UCSD-AML1 (cell line): ENCODE measurements around the gene COL6A5.

Source experiments
- DNase-seq: peaks from one replicate; lab custom pipeline; 2025; ENCODE audit not compliant: unreplicated experiment; lab: John Stamatoyannopoulos, UW

COL6A5 gene

DNA sequence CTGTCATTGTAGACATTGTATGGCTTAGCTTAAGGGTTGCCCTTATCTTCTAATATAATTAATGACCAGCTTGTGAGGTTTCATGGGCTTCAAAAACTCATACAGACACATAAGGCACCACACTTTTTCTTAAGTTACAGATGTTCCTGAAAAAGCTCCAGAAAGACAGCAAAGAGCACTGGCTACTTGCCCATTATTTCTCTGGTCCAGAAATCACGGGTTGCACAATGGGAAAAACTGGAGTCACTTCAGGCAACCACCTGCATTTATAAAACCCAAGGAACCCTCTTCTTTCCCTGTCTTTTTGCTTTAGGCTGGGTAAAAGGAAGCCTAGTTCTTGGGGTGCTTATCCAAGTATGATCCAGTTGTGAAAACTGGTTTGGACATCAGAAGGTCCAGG, 169.2 kb downstream of the COL6A5 start:
- no peak for DNase-seq

DNA sequence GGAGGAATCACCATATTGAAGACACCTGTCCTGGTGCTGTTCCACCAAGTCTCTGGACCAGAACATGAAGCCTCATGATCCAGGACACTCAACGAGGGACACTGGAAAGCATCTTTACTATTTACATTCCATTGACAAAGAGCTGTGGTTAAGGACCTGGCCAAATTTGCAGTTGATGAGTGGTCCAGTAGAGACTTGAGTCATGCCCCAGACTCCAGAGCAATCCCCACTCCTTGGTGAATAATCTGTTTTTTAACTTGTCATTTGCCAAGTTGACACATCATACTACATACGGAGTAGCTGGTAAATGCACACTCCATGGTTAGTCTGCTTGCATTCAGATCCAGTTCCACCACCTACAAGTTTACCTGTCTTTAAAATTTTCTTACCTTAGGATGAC, 170.3 kb downstream of the COL6A5 start:
- no peak for DNase-seq

DNA sequence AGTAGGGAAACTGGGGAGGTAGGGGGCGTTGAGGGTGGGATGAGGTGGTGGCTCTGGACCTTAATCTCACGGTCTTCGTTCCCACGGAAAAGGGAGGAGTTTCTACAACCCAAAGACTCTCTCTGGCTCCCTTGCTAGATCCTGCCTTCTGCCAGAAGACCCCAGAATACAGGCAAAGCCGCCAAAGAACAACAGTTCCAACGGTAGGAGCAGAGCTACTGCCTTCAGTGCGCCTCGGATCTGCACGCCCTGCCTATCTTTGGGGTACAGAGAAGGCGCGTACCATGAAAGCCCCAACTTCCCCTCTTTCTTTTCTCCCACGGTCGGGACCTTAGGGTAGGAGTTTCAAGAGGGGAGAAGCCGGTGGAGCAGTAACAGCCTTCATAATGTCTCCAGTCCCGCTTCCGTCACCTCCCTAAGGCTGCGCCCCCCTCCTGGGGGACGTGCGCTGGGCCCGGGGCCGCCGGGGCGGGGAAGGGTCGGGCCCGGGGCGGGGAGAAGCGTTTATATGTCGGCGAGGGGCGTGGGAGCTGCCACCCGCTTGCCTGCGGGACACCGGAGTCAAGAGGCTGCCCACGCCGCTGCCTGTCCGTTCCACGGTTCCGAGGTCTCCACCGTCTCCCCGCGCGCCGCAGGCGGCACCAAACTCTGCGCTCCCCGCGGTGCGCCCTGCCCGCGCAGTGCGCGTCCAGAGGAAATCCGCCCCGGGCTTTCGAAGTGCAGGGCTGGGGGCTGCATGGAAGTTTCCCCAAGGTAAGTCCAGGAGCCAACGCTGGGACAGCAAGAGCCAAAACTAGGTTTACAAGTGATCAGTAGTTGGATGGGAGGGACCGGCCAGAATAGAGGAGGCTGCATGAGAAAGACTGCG, 171.4 kb downstream of the COL6A5 start, which contains the start of gene COL6A6:
TSS of gene COL6A6 (plus strand) at position 533 of the 868 bp plus-strand sequence. CDS start 43,188 bp downstream, outside the sequence.
- no peak for DNase-seq

DNA sequence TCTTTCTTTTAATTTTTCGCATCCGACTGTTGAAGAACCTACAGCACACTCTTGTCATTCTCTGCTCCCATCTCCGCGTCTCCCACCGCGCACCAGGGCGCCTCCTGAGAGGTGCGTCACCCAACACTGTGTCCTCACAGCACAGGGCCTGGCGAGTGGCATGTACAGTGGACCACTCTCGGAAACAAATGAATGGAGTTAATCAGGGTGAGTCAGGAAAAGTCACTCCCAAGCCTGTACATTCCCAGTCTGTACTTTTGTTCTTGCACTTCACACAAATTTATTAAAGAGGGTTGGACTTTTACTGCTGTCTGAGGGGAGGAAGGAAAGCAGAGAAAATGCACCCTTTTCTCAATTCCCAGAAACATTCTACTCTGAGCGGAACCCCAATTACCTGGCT, 172.1 kb downstream of the COL6A5 start:
- DNase-seq, result no peak

DNA sequence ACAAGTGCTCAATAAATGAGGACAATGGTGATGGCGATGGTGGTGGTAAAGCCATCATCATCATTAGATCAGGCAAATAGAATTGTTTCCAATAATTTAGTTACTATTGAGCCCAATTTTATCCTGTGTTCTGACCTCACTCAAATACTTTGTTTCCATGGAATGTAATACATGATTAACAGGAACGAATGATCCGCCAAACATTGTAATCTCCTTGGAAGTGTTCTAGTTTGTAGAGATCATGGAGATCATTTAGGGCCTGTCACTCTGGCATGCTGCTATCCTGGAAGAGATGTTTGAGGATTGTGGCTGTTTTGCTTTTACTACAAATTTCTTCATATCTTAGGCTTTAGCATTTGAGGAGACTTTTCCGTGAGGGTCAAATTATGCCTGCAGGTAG, 174.3 kb downstream of the COL6A5 start:
- DNase-seq, result no peak

DNA sequence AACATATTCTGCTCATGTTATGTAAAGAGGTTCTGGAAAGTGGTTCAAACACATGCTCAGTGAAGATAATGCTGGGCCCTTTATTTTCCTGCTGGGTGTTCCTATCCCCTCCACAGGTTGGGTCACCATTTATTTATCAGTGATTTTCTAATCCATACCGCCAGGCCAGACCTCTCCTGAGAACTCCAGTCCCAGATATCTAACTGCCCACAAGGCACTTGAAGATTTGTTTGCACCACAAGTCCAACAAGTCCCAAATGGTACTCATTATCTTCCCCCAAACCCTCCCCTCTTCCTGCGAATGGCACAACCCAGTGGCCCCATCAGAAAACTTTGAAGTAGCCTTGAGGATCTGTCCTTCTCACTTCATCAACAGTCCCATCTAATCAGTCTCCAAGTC, 176.9 kb downstream of the COL6A5 start:
- no peak for DNase-seq

DNA sequence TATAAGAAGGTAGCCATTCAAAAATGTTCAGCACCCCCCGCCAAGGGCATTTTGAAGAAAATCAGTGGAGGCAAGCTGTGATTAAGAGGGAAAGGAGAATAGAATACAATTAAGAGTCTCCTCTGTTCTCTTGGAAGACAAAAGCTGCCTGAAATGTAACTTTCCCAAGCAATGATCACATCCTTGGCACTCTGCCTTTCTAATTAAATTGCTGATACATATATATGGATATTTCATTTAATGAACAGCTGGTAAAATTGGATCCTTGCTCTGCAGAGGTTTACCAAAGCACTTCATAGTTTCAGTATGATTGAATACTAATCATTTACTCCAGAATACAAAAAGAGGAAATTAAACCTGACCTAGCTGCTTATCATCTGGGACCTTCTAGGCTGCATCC, 182.0 kb downstream of the COL6A5 start:
- DNase-seq, result no peak

DNA sequence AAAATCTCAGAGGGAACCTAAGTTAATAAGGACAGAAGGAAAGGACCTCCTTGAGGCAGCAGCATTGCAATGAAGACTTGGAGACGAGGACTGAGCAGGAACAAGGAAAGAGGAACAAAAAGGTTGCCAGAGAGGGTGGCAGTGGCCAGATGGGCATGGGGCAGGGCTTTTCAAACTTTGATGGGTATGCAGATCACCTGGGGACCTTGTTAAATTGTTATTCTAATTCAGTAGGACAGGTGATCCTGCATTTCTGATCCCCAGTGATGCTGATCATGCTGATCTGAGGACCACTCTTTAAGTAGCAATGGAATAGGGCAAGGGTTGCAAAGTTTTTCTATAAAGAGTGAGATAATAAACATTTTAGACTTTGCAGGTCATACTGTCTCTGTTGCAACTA, 182.6 kb downstream of the COL6A5 start:
- DNase-seq, result no peak

DNA sequence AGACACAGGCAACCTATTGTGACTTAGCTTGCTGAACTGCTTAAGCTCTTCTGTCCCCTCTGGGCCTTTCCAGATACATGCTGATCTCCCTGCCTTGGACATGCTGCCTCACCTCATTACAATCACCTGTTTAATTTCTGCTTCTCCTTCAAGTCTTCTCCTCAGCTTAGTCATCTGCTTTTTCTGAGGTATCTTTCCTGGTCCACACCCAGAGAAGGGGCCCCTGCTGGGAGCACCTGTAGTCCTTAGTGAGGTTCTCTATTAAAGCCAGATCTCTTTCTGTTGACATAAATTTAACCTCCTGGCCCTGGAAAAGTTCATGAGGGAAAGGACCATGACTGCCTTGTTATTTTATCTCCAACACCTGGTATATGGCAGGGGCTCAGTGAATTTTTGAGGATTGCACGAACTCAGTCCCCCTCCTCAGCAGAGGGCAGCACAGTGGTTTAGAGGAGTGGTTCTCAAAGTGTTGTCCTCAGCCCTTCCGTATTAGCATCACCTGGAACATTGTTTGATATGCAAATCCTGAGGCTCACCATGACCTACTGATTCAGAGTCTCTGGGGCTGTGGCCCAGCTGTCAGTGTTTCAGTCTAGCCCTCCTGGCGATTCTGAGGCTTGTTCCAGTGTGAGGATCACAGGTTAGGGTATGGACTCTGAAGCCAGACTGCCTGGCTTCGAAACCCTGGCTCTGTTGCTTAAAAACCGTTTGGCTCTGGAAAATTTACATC, 184.2 kb downstream of the COL6A5 start:
- DNase-seq, result no peak

DNA sequence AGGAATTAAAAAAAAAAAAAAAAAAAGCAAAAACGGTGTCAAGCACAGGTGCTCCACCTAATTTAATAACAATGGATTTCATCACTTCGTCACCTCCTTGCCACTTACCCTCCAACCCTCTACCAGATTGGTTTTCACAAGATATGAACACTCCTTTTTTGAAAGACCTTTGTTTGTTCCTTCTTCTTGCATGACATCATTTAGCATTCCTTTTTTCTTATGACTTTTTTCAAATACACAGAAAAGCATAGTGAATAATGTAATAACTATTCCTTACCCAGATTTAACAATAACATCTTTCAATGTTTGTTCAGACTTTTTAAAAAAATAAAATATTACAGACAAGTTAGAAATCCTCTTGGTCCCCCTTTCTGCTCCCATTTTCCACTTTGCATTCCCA, 187.8 kb downstream of the COL6A5 start:
- DNase-seq, result no peak
